ENCODE measurements around the gene ARAP2. TPM values are rescaled to one million over a fixed set of nuclear protein-coding genes. Genes with fewer than 3 reads are reported as not detected.

Gene ARAP2
- total and polyA plus RNA-seq, 2 of the 13 experiments (the other 11 are each of a cell fraction or from before 2014, with no cell fraction given) = 0.37 to 1.4 TPM

GRCh38 chr4:36206012-36206411, 38.3 kb downstream of the ARAP2 start:
- no peak overlapping the region for H3K27ac ChIP-seq (ENCODE audit: extremely low read length, insufficient read depth, low read length)
- DNase-seq (ENCODE audit: low spot score) = no peak
- H3K27me3 ChIP-seq (ENCODE audit: control insufficient read depth in 1 of 2, insufficient read depth in 2 of 2, low read length in 2 of 2) = no peaks in the 10 kb centered on the region
- ChIA-PET CTCF (ENCODE audit: low intra/inter-chr PET ratio, low total read pairs) (no interaction called here), POLR2A (no interaction called here)
- H3K4me2 ChIP-seq (ENCODE audit: low read depth, low read length) = no peak overlapping the region
- no peak overlapping the region for H2AFZ ChIP-seq (ENCODE audit: low read length)
- H4K20me1 ChIP-seq (ENCODE audit: insufficient read depth, low read length) = no peaks in the 10 kb centered on the region
- no peak for FAIRE-seq
- in situ Hi-C loops (cut with HindIII; ENCODE audit: extremely low pct_ligation_motif_present, low pct_unique_long_range_greater_than_20kb) (no loop called here), intact Hi-C loops (cut with micrococcal nuclease; ENCODE audit: unreplicated experiment) (no loop called here)
- no peak overlapping the region for H3K4me3 ChIP-seq (replicated peaks in 1 of 3; ENCODE audit: insufficient read depth in 1 of 3, low read depth in 2 of 3, low read length in 3 of 3)
- no peak; the same call in 2 of the 3 replicates for ATAC-seq
- whole genome bisulfite sequencing (ENCODE audit: low lambda C conversion rate) = 65% methylated on average over 3 of the region's 3 CpGs
- TF ChIP-seq SALL1 (CRISPR knock-in tag; IDR thresholded peaks at IDR 0.05) = no peak
- H3K79me2 ChIP-seq (ENCODE audit: insufficient read depth, low read length) = no peaks in the 10 kb centered on the region
- no peaks in the 10 kb centered on the region for H3K9me3 ChIP-seq (ENCODE audit: low read length)
- no peaks in the 10 kb centered on the region for H3K36me3 ChIP-seq (replicated peaks in 1 of 2; ENCODE audit: control insufficient read depth in 1 of 2, insufficient read depth in 2 of 2, low read length in 2 of 2)
- BruUV-seq (replicated peaks) = no TSS peak
- no peak overlapping the region for H3K9ac ChIP-seq (ENCODE audit: insufficient read depth, low read depth, low read length)
- no peaks in the 10 kb centered on the region for H3K4me1 ChIP-seq (ENCODE audit: insufficient read depth, low read length)

GRCh38 chr4:36198861-36199260, 45.5 kb downstream of the ARAP2 start:
- 64% methylated on average over 1 of the region's 4 CpGs for WGBS (ENCODE audit: low lambda C conversion rate)
- FAIRE-seq (no peak), ATAC-seq (no peak; the same call in 2 of the 3 replicates), DNase-seq (ENCODE audit: low spot score) (no peak)
- H3K9ac ChIP-seq (ENCODE audit: insufficient read depth, low read depth, low read length) = no peak overlapping the region
- intact Hi-C loops (cut with micrococcal nuclease; ENCODE audit: unreplicated experiment) (no loop called here), in situ Hi-C loops (cut with HindIII; ENCODE audit: extremely low pct_ligation_motif_present, low pct_unique_long_range_greater_than_20kb) (no loop called here)
- H3K36me3 ChIP-seq (replicated peaks in 1 of 2; ENCODE audit: control insufficient read depth in 1 of 2, insufficient read depth in 2 of 2, low read length in 2 of 2) = no peaks in the 10 kb centered on the region
- H3K4me1 ChIP-seq (ENCODE audit: insufficient read depth, low read length) = no peaks in the 10 kb centered on the region
- ChIA-PET POLR2A (no interaction called here), CTCF (ENCODE audit: low intra/inter-chr PET ratio, low total read pairs) (no interaction called here)
- no peaks in the 10 kb centered on the region for H3K27me3 ChIP-seq (ENCODE audit: control insufficient read depth in 1 of 2, insufficient read depth in 2 of 2, low read length in 2 of 2)
- no peaks in the 10 kb centered on the region for H3K79me2 ChIP-seq (ENCODE audit: insufficient read depth, low read length)
- H3K4me2 ChIP-seq (ENCODE audit: low read depth, low read length) = no peak overlapping the region
- H3K9me3 ChIP-seq (ENCODE audit: low read length) = no peaks in the 10 kb centered on the region
- no peak overlapping the region for H2AFZ ChIP-seq (ENCODE audit: low read length)
- no peak overlapping the region for H3K4me3 ChIP-seq (replicated peaks in 1 of 3; ENCODE audit: insufficient read depth in 1 of 3, low read depth in 2 of 3, low read length in 3 of 3)
- H4K20me1 ChIP-seq (ENCODE audit: insufficient read depth, low read length) = no peaks in the 10 kb centered on the region
- no peak overlapping the region for H3K27ac ChIP-seq (ENCODE audit: extremely low read length, insufficient read depth, low read length)
- no TSS peak for BruUV-seq (replicated peaks)
- TF ChIP-seq ZNF609 (CRISPR knock-in tag; IDR thresholded peaks at IDR 0.05; ENCODE audit: borderline replicate concordance) = no peak
- no peak for TF ChIP-seq DRAP1 (CRISPR knock-in tag; IDR thresholded peaks at IDR 0.05)
- TF ChIP-seq AKNA (CRISPR knock-in tag; IDR thresholded peaks at IDR 0.05; ENCODE audit: borderline replicate concordance) = no peak
- TF ChIP-seq SSRP1 (CRISPR knock-in tag; IDR thresholded peaks at IDR 0.05) = no peak
- no peak for TF ChIP-seq FOXP4 (CRISPR knock-in tag; IDR thresholded peaks at IDR 0.05)
